NT2/D1 (cell line): ENCODE measurements around the gene UBA52.

ENCODE experiments used
- SUZ12 ChIP-seq: IDR thresholded peaks from 2 replicates; pipeline ENCODE4 v1.6.1; 2011; ENCODE audit not compliant: insufficient read length, insufficient read depth; ENCODE audit errors: extremely low read depth
- YY1 ChIP-seq: IDR thresholded peaks from 2 replicates; pipeline ENCODE4 v1.6.1; 2011; ENCODE audit not compliant: insufficient read length, insufficient read depth
- ZNF274 ChIP-seq: IDR thresholded peaks from 2 replicates; pipeline ENCODE4 v1.6.1; 2011; ENCODE audit warnings: mild to moderate bottlenecking, low read depth, low read length

GRCh38 chr19:18536475-18536874 lies 35.2 kb upstream of the UBA52 start:
- TF ChIP-seq YY1 = no peak
- no peak for TF ChIP-seq ZNF274
- no peak for TF ChIP-seq SUZ12
